HEK293 (cell line): ENCODE measurements around the gene PHPT1.
A peak's percentile ranks its signal among the peaks of the same experiment; 100 is the strongest.

ENCODE experiments used
- BCL11A ChIP-seq: fragments of 450-650 bp; formaldehyde crosslinking; IDR thresholded peaks from 2 replicates; pipeline ENCODE4 v1.5.1; 2016; ENCODE audit warnings: low read depth, missing biosample characterization, missing genetic modification characterization
- EGR2 ChIP-seq: fragments of 450-650 bp; formaldehyde crosslinking; IDR thresholded peaks from 2 replicates; pipeline ENCODE4 v1.5.1; 2016; ENCODE audit warnings: low read depth, missing biosample characterization, missing genetic modification characterization
- GLIS2 ChIP-seq: fragments of 450-650 bp; formaldehyde crosslinking; IDR thresholded peaks from 2 replicates; pipeline ENCODE4 v1.5.1; 2016; ENCODE audit warnings: missing biosample characterization, missing genetic modification characterization
- IKZF3 ChIP-seq: fragments of 450-650 bp; IDR thresholded peaks from 2 replicates; pipeline ENCODE4 v1.5.0; 2018; ENCODE audit warnings: missing biosample characterization, mild to moderate bottlenecking, missing genetic modification characterization, moderate library complexity
- RBAK ChIP-seq: fragments of 450-650 bp; formaldehyde crosslinking; IDR thresholded peaks from 2 replicates; pipeline ENCODE4 v1.5.1; 2016; ENCODE audit warnings: missing biosample characterization, missing genetic modification characterization
- REPIN1 ChIP-seq: fragments of 450-650 bp; formaldehyde crosslinking; IDR thresholded peaks from 2 replicates; pipeline ENCODE4 v1.5.1; 2017; ENCODE audit warnings: missing biosample characterization, missing genetic modification characterization, low read depth
- SCRT1 ChIP-seq: fragments of 450-650 bp; formaldehyde crosslinking; IDR thresholded peaks from 2 replicates; pipeline ENCODE4 v1.5.1; 2016; ENCODE audit warnings: missing biosample characterization, missing genetic modification characterization, borderline replicate concordance
- SP2 ChIP-seq: fragments of 450-650 bp; formaldehyde crosslinking; IDR thresholded peaks from 2 replicates; pipeline ENCODE4 v1.5.1; 2016; ENCODE audit warnings: missing biosample characterization, missing genetic modification characterization
- TCF7L2 ChIP-seq: IDR thresholded peaks from 2 replicates; pipeline ENCODE4 v1.6.1; 2011; ENCODE audit warnings: low read depth, mild to moderate bottlenecking, inconsistent platforms, low read length, moderate library complexity, borderline replicate concordance
- ZBTB48 ChIP-seq: fragments of 450-650 bp; formaldehyde crosslinking; IDR thresholded peaks from 2 replicates; pipeline ENCODE4 v1.5.1; 2016; ENCODE audit warnings: missing biosample characterization, missing genetic modification characterization
- ZBTB8A ChIP-seq: fragments of 450-650 bp; formaldehyde crosslinking; IDR thresholded peaks from 2 replicates; pipeline ENCODE4 v1.5.1; 2016; ENCODE audit warnings: missing biosample characterization, missing genetic modification characterization
- ZFP37 ChIP-seq: fragments of 450-650 bp; formaldehyde crosslinking; IDR thresholded peaks from 2 replicates; pipeline ENCODE4 v1.5.1; 2016; ENCODE audit warnings: missing biosample characterization, missing genetic modification characterization
- ZNF10 ChIP-seq: fragments of 450-650 bp; formaldehyde crosslinking; IDR thresholded peaks from 2 replicates; pipeline ENCODE4 v1.5.1; 2017; ENCODE audit warnings: missing biosample characterization, missing genetic modification characterization
- ZNF112 ChIP-seq: fragments of 450-650 bp; formaldehyde crosslinking; IDR thresholded peaks from 2 replicates; pipeline ENCODE4 v1.5.0; 2017; ENCODE audit warnings: missing biosample characterization, missing genetic modification characterization
- ZNF140 ChIP-seq: fragments of 450-650 bp; formaldehyde crosslinking; IDR thresholded peaks from 2 replicates; pipeline ENCODE4 v1.5.1; 2016; ENCODE audit warnings: missing biosample characterization, missing genetic modification characterization
- ZNF184 ChIP-seq: fragments of 450-650 bp; IDR thresholded peaks from 2 replicates; pipeline ENCODE4 v1.5.1; 2018; ENCODE audit warnings: missing biosample characterization, mild to moderate bottlenecking, missing genetic modification characterization
- ZNF19 ChIP-seq: fragments of 450-650 bp; formaldehyde crosslinking; IDR thresholded peaks from 2 replicates; pipeline ENCODE4; 2016; ENCODE audit warnings: missing biosample characterization, missing genetic modification characterization, low read depth
- ZNF266 ChIP-seq: fragments of 450-650 bp; formaldehyde crosslinking; IDR thresholded peaks from 2 replicates; pipeline ENCODE4 v1.5.1; 2016; ENCODE audit warnings: missing biosample characterization, missing genetic modification characterization, low read depth
- ZNF350 ChIP-seq: fragments of 450-650 bp; formaldehyde crosslinking; IDR thresholded peaks from 2 replicates; pipeline ENCODE4 v1.5.0; 2017; ENCODE audit warnings: missing biosample characterization, mild to moderate bottlenecking, missing genetic modification characterization
- ZNF391 ChIP-seq: fragments of 450-650 bp; formaldehyde crosslinking; IDR thresholded peaks from 2 replicates; pipeline ENCODE4 v1.5.1; 2016; ENCODE audit warnings: low read depth, missing biosample characterization, missing genetic modification characterization, borderline replicate concordance
- ZNF423 ChIP-seq: fragments of 450-650 bp; formaldehyde crosslinking; IDR thresholded peaks from 2 replicates; pipeline ENCODE4 v1.5.1; 2016; ENCODE audit warnings: missing biosample characterization, missing genetic modification characterization
- ZNF501 ChIP-seq: fragments of 450-650 bp; formaldehyde crosslinking; IDR thresholded peaks from 2 replicates; pipeline ENCODE4 v1.5.1; 2016; ENCODE audit warnings: missing biosample characterization, missing genetic modification characterization
- ZNF830 ChIP-seq: fragments of 450-650 bp; IDR thresholded peaks from 2 replicates; pipeline ENCODE4 v1.5.0; 2018; ENCODE audit warnings: missing biosample characterization, missing genetic modification characterization, low read depth, mild to moderate bottlenecking, moderate library complexity
- ZSCAN16 ChIP-seq: fragments of 450-650 bp; formaldehyde crosslinking; IDR thresholded peaks from 2 replicates; pipeline ENCODE4 v1.5.1; 2016; ENCODE audit warnings: missing biosample characterization, missing genetic modification characterization
- TF ChIP-seq, protein P1 (sequence below): fragments of 450-650 bp; formaldehyde crosslinking; IDR thresholded peaks from 2 replicates; pipeline ENCODE4 v1.5.1; 2016; ENCODE audit warnings: missing biosample characterization, missing genetic modification characterization
- TF ChIP-seq, protein P2 (sequence below): fragments of 450-650 bp; formaldehyde crosslinking; IDR thresholded peaks from 2 replicates; pipeline ENCODE4 v1.5.1; 2016; ENCODE audit warnings: missing biosample characterization, missing genetic modification characterization
- TF ChIP-seq, protein P3 (sequence below): sonication (generic); formaldehyde crosslinking; IDR thresholded peaks from 2 replicates; pipeline ENCODE4 v1.8.1; 2022; ENCODE audit warnings: mild to moderate bottlenecking, moderate library complexity, missing genetic modification reagents
- TF ChIP-seq, protein P4 (sequence below): fragments of 450-650 bp; formaldehyde crosslinking; IDR thresholded peaks from 2 replicates; pipeline ENCODE4 v1.5.1; 2017; ENCODE audit warnings: missing biosample characterization, missing genetic modification characterization
- TF ChIP-seq, protein P5 (sequence below): fragments of 450-650 bp; formaldehyde crosslinking; IDR thresholded peaks from 2 replicates; pipeline ENCODE4 v1.5.1; 2016; ENCODE audit warnings: missing biosample characterization, missing genetic modification characterization

Gene PHPT1

DNA sequence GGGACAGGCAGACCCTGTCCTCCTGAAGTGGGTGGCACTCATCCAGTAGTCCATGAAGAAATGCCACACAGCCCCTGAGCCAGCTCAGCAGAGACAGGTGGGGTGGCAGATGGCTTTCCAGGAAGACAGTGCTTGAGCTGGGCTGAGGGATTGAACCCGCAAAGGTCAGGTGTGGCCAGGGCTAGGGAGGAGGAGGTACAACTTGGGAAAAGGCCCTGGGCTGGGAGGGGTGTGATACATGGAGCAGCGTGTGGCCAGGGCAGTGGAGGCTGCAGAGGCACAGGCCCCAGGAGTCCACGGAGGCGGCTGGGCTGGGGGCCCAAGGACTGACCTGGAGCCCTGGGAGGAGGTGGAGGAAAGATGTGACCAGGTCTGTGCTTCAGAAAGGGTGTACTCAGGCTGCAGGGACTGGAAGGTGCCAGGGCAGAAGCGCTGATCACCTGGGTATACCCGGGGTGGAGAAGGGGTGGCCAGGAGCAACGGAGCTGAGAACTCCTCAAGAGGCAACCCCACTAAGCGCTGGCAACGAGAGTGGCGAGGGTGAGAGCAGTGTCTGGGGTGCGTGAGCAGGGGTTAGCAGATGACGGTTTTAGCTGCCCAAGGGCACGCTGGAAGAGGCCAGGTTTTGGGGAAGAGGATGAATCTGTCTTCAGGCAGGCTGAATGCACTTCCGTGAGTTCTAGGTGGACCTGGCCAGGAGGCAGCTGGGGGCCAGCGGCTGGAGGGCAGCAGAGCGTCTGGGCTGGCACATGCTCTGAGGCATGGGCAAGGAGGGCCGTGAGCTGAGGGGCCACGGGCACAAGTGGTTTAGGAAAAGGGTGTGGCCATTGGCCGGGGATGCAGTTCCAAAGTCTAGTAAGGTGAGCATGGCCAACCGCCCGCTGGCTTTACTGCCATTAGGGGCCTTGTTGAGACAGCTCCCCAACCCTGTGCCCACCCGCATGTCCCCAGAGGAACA, 45.4 kb upstream of the PHPT1 start (continued):
- no peak for TF ChIP-seq ZNF19 (tag by site-specific recombination)
- TF ChIP-seq ZNF266: no peak
- no peak for TF ChIP-seq IKZF3
- 0 out of 2 replicates have a peak, but pooled peaks have one; percentile 19 for TF ChIP-seq ZBTB48 (tag by site-specific recombination)
- TF ChIP-seq ZNF10 (tag by site-specific recombination): 0 out of 2 replicates have a peak, but pooled peaks have one; percentile 32
- TF ChIP-seq ZNF830 (tag by site-specific recombination): no peak
- TF ChIP-seq REPIN1 (tag by site-specific recombination): no peak
- peak; percentile 22; the same call in 1 of the 2 replicates for TF ChIP-seq GLIS2 (tag by site-specific recombination)
- no peak for TF ChIP-seq EGR2
- TF ChIP-seq ZNF112: no peak
- TF ChIP-seq ZBTB8A (tag by site-specific recombination): no peak
- TF ChIP-seq ZNF350: no peak
- no peak for TF ChIP-seq RBAK (tag by site-specific recombination)
- TF ChIP-seq, protein P1, sequence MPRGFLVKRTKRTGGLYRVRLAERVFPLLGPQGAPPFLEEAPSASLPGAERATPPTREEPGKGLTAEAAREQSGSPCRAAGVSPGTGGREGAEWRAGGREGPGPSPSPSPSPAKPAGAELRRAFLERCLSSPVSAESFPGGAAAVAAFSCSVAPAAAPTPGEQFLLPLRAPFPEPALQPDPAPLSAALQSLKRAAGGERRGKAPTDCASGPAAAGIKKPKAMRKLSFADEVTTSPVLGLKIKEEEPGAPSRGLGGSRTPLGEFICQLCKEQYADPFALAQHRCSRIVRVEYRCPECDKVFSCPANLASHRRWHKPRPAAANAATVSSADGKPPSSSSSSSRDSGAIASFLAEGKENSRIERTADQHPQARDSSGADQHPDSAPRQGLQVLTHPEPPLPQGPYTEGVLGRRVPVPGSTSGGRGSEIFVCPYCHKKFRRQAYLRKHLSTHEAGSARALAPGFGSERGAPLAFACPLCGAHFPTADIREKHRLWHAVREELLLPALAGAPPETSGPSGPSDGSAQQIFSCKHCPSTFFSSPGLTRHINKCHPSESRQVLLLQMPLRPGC (tag by site-specific recombination): no peak
- TF ChIP-seq ZNF391 (tag by site-specific recombination): no peak
- peak; percentile 16; the same call in 1 of the 2 replicates for TF ChIP-seq SP2 (tag by site-specific recombination)
- TF ChIP-seq, protein P2, sequence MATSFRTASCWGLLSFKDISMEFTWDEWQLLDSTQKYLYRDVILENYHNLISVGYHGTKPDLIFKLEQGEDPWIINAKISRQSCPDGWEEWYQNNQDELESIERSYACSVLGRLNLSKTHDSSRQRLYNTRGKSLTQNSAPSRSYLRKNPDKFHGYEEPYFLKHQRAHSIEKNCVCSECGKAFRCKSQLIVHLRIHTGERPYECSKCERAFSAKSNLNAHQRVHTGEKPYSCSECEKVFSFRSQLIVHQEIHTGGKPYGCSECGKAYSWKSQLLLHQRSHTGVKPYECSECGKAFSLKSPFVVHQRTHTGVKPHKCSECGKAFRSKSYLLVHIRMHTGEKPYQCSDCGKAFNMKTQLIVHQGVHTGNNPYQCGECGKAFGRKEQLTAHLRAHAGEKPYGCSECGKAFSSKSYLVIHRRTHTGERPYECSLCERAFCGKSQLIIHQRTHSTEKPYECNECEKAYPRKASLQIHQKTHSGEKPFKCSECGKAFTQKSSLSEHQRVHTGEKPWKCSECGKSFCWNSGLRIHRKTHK (tag by site-specific recombination): no peak
- peak; percentile 99 for TF ChIP-seq ZNF184 (tag by site-specific recombination)
- TF ChIP-seq, protein P3, sequence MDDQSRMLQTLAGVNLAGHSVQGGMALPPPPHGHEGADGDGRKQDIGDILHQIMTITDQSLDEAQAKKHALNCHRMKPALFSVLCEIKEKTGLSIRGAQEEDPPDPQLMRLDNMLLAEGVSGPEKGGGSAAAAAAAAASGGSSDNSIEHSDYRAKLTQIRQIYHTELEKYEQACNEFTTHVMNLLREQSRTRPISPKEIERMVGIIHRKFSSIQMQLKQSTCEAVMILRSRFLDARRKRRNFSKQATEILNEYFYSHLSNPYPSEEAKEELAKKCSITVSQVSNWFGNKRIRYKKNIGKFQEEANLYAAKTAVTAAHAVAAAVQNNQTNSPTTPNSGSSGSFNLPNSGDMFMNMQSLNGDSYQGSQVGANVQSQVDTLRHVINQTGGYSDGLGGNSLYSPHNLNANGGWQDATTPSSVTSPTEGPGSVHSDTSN (CRISPR knock-in tag): no peak; the same call in 1 of the 2 replicates
- TF ChIP-seq ZNF501 (tag by site-specific recombination): no peak
- TF ChIP-seq ZNF423 (tag by site-specific recombination): no peak
- TF ChIP-seq ZSCAN16 (tag by site-specific recombination): no peak
- TF ChIP-seq, protein P4, sequence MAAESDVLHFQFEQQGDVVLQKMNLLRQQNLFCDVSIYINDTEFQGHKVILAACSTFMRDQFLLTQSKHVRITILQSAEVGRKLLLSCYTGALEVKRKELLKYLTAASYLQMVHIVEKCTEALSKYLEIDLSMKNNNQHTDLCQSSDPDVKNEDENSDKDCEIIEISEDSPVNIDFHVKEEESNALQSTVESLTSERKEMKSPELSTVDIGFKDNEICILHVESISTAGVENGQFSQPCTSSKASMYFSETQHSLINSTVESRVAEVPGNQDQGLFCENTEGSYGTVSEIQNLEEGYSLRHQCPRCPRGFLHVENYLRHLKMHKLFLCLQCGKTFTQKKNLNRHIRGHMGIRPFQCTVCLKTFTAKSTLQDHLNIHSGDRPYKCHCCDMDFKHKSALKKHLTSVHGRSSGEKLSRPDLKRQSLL (tag by site-specific recombination): no peak
- TF ChIP-seq, protein P5, sequence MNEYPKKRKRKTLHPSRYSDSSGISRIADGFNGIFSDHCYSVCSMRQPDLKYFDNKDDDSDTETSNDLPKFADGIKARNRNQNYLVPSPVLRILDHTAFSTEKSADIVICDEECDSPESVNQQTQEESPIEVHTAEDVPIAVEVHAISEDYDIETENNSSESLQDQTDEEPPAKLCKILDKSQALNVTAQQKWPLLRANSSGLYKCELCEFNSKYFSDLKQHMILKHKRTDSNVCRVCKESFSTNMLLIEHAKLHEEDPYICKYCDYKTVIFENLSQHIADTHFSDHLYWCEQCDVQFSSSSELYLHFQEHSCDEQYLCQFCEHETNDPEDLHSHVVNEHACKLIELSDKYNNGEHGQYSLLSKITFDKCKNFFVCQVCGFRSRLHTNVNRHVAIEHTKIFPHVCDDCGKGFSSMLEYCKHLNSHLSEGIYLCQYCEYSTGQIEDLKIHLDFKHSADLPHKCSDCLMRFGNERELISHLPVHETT (tag by site-specific recombination): no peak
- no peak for TF ChIP-seq TCF7L2
- 0 out of 2 replicates have a peak, but pooled peaks have one; percentile 9 for TF ChIP-seq BCL11A (tag by site-specific recombination)
- no peak for TF ChIP-seq ZNF140 (tag by site-specific recombination)
- TF ChIP-seq ZFP37 (tag by site-specific recombination): no peak
- TF ChIP-seq SCRT1: no peak
